IPS-18c (cell line): ENCODE data around the gene FARSA.

ENCODE experiments used
- H3K4me3 ChIP-seq: 2 replicates; pipeline ENCODE4 v1.7.0; 2013; ENCODE audit warnings: low read depth, mild to moderate bottlenecking, low read length, moderate library complexity; ENCODE audit not compliant: insufficient read depth
- H3K9me3 ChIP-seq: one replicate; pipeline ENCODE4 v1.6.1; 2013; ENCODE audit warnings: mild to moderate bottlenecking, low read length, moderate library complexity; ENCODE audit not compliant: control insufficient read depth, insufficient read depth

FARSA gene

DNA sequence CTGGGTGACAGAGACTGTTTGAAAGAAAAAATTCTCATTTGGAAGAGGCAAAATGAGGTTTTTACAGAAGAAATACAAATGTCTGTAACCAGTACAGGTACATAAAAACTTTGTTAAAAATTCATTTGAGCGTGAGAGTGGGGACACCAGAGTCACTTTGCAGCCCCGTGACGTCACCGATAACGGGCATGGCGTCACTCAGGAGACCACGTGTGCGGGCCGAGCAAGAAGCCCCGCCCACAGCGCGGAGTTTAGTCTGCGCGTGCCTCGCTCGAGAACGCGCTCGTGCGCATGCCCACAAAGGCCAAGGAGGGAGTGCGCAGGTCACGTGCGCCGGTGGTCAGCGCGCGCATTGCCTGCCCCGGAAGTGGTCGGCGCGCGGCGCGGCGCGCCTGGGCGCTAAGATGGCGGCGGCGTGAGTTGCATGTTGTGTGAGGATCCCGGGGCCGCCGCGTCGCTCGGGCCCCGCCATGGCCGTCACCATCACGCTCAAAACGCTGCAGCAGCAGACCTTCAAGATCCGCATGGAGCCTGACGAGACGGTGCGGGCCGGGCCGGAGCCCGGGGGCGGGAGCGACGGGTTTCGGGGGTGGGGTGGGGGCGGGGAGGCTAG lies 12.1 kb upstream of the FARSA start, which contains the start of gene RAD23A:
RAD23A (plus strand) TSS at position 384 of the 613 bp plus-strand sequence; CDS start at position 471, 87 bp downstream.
- Histone ChIP-seq H3K9me3 (no peaks in the 10 kb centered on the region), H3K4me3 (peak within 1 kb of the TSS; percentile 96)

DNA sequence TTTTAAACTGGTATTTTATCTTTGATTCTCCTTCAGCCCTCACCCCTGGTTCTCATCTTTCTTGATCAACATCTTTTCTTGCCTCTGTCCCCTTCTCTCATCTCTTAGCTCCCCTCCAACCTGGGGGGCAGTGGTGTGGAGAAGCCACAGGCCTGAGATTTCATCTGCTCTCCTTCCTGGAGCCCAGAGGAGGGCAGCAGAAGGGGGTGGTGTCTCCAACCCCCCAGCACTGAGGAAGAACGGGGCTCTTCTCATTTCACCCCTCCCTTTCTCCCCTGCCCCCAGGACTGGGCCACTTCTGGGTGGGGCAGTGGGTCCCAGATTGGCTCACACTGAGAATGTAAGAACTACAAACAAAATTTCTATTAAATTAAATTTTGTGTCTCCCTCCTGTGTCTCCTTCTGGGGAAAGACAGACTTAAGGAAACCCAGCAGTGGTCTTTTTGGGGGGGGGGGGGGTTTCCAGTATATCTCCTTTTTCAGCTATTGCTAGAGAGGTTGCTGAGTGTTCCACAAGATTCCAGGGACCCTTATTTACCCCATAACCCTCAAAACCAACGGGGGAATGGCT lies 10.7 kb upstream of the FARSA start:
- no peaks in the 10 kb centered on the region for H3K9me3 ChIP-seq
- H3K4me3 ChIP-seq: no peak overlapping the region

- Histone ChIP-seq H3K9me3 (no peaks in the 10 kb centered on the region), H3K4me3 (no peak overlapping the region)
These were observed 10.0 kb upstream of the FARSA start for GRCh38 chr19:12943437-12944044.

GRCh38 chr19:12940897-12941296 lies 7.4 kb upstream of the FARSA start:
- Histone ChIP-seq H3K4me3 (no peak overlapping the region), H3K9me3 (no peaks in the 10 kb centered on the region)

DNA sequence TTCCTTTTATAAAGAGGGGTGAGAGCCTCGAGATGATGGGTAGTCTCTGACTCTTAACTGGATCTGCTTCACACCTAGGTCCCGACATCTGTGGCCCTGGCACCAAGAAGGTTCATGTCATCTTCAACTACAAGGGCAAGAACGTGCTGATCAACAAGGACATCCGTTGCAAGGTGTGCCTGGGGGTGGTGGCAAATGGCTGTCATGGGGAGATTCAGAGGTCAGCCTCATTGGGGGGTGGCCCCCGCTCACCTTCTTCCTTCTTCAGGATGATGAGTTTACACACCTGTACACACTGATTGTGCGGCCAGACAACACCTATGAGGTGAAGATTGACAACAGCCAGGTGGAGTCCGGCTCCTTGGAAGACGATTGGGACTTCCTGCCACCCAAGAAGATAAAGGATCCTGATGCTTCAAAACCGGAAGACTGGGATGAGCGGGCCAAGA lies 6.5 kb upstream of the FARSA start:
- Histone ChIP-seq H3K9me3 (no peaks in the 10 kb centered on the region), H3K4me3 (peak overlapping the region; percentile 99)

DNA sequence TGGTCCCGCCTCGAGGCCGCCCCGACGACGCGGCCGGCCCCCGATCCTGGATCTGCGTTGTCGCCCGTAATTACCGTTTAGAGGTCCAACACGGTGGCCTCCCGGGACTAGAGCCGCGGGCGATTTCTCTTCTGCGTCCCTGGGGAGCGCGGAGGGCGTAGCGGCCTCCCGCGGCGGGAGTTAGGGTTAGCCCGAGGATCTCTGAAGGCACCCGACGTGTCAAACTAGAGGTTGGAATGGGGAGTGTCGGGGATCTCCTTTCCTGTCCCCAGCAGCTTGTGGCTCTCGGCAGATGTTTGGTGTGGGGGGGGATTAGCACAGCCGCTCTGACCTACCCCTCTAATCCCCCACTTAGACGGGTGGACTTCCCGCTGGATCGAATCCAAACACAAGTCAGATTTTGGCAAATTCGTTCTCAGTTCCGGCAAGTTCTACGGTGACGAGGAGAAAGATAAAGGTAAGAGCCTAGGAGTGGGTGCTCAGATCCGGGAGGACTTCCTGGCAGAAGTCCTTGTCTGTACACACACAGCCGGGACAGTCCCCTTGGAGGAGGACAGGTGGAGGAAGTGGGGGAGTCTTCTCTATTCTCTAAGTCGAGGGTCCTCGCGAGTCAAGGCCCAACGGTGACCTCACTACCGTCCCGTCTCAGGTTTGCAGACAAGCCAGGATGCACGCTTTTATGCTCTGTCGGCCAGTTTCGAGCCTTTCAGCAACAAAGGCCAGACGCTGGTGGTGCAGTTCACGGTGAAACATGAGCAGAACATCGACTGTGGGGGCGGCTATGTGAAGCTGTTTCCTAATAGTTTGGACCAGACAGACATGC lies 5.5 kb upstream of the FARSA start:
- H3K4me3 ChIP-seq: peak overlapping the region; percentile 99
- H3K9me3 ChIP-seq: no peaks in the 10 kb centered on the region

DNA sequence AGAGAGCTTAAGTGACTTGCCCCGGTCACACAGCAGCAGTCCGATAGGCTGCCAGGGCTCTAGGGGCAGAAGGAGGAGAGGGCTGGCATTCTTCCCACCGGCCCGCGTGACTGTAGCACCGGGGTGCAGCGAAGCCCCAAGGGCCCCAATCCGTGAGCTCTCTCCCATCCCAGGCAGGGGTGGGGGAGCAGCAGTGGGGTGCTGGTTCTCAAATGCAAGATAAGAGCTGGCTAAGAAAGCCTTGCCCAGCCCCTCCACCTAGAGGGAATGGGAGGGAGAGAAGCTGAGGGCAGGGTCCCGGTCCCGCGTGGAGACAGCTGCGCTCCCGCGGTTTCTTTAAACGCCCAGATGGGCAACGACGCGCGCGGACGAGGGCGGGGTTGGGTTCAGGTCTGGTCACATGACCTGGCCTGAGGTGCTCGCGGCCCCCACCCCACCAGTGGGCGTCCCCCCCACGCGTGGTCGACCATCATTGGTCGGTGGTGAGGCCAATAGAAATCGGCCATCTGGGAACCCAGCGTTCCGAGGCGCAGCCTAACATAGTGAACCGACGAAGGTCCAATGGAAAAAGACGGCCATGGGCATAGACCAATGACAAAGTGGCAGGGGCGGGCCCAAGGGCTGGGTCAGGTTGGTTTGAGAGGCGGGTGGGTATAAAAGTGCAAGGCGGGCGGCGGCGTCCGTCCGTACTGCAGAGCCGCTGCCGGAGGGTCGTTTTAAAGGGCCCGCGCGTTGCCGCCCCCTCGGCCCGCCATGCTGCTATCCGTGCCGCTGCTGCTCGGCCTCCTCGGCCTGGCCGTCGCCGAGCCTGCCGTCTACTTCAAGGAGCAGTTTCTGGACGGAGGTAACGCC lies 4.6 kb upstream of the FARSA start, which contains the start of gene CALR:
CALR (plus strand) TSS at position 683 of the 852 bp plus-strand sequence; CDS start at position 754, 71 bp downstream.
- H3K4me3 ChIP-seq: peak within 1 kb of the TSS; percentile 99
- H3K9me3 ChIP-seq: no peaks in the 10 kb centered on the region

- H3K9me3 ChIP-seq: no peaks in the 10 kb centered on the region
- peak overlapping the region; percentile 57 for H3K4me3 ChIP-seq
These were observed 3.8 kb upstream of the FARSA start for GRCh38 chr19:12937093-12937926.

DNA sequence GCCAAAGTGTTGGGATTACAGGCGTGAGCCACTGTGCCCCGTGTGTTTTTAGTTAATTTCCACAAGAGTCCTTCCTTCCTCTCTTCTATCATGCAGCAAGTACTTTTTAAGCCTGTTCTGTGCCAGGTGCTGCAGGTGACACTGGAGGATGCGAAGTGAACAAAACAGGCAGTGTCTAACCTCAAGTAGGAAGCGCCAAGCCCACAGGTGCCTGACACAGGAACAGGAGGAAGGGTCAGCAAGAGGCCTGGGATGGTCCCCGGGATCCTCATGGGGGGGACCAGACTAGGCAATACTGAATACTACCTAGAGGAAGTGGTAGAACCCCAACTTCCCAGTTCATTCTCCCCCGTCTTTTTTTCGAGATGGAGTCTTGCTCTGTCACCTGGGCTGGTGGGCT lies 3.1 kb upstream of the FARSA start:
- Histone ChIP-seq H3K9me3 (no peaks in the 10 kb centered on the region), H3K4me3 (no peak overlapping the region)

DNA sequence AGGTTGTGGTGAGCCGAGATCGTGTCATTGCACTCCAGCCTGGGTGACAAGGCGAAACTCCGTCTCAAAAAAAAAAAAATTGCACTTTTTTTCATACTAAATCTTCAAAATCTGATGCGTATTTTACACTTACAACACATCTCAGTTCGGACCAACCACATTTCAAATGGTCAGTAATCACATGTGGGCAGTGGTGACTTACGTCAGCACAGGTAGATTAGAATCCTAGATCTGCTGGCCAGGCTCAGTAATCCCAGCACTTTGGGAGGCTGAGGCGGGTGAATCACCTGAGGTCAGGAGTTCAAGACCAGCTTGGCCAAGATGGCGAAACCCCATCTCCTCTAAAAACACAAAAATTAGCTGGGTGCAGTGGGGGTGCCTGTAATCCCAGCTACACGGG lies 1.6 kb upstream of the FARSA start:
- Histone ChIP-seq H3K4me3 (no peak overlapping the region), H3K9me3 (no peaks in the 10 kb centered on the region)

- Histone ChIP-seq H3K4me3 (peak overlapping the region; percentile 100), H3K9me3 (no peaks in the 10 kb centered on the region)
These were observed 872 bp downstream of the FARSA start for GRCh38 chr19:12932392-12933286.

DNA sequence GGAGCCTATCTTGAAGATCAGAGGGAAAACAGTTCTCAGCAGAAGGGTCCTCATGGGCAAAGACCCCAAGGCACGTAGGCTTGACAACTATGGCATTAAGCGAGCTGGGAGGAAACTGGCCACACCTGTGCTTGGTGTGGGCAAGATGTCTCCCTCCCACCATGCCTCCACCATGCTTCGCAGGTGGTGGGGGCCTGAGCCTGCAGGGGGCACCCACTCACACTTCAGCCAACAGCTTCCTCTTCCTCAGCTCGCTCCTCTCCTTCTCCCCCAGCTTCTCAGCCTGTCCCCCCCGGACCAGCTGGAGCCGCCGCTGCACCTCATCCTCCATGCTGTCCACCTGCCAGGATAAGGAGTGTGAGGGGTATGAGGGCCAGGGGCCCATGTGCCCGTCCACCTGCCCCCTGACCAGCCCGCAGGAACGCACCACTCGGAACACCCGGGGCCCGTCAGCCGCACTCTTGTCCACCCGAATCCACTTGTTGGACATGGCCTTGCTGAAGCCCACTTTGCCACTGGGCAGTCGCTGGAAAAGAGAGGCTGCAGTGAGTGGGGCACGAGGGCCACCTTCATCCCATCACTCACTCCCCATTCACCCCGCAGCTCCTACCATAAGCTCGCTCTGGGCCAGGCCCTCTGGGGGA lies 3.4 kb downstream of the FARSA start:
- Histone ChIP-seq H3K9me3 (no peaks in the 10 kb centered on the region), H3K4me3 (no peak overlapping the region)

DNA sequence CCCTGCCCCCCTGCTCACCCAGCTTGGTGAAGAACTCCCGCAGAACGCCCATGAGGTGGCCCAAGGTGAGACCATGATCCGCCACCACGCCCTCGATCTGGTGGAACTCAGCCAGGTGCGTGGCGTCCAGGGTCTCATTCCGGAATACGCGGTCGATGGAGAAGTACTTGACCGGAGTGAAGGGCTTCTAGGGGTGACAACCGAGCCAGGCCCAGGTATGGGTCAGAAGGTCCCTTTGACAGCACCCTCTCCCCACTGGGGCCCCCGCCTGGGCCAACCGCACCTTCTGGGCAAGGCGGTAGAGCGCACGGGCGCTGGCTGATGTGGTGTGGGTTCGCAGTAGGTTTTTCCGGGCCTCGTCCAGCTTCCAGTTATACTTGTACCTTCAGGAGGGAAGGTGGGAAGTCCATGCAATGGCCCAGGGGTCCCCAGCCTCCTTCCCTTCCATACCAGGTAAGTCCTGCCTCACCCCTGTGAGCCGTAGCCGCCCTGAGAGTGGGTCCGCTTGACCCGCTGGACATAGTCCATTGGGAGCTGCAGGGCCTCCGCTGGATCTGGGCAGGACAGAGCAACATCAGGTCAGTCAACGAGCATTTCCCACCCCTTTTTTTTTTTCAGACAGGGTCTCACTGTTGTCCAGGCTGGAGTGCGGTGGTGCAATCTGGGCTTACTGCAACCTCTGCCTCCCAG lies 8.7 kb downstream of the FARSA start:
- no peaks in the 10 kb centered on the region for H3K9me3 ChIP-seq

GRCh38 chr19:12922959-12923358 lies 10.6 kb downstream of the FARSA start:
- H3K4me3 ChIP-seq: no peak overlapping the region

More for the DNA sequence above, 8.7 kb downstream of the FARSA start:
- no peak overlapping the region for H3K4me3 ChIP-seq

More at GRCh38 chr19:12922959-12923358, 10.6 kb downstream of the FARSA start:
- H3K9me3 ChIP-seq: peaks cover 3% of the 10 kb centered on the region
